ENCODE measurements around the gene PDE5A. TPM values are rescaled to one million over a fixed set of nuclear protein-coding genes. Genes with fewer than 3 reads are reported as not detected.
"Not testable (repeated sequence)": the region's sequence is repeated elsewhere in the genome, so short reads cannot be mapped to it uniquely, and the experiment has no call there.

PDE5A gene
- 10 to 100 TPM; 43.2 to 55.7 (median 47.4) TPM for polyA plus RNA-seq (ENCODE audit: insufficient read length in 4 of 4)

DNA sequence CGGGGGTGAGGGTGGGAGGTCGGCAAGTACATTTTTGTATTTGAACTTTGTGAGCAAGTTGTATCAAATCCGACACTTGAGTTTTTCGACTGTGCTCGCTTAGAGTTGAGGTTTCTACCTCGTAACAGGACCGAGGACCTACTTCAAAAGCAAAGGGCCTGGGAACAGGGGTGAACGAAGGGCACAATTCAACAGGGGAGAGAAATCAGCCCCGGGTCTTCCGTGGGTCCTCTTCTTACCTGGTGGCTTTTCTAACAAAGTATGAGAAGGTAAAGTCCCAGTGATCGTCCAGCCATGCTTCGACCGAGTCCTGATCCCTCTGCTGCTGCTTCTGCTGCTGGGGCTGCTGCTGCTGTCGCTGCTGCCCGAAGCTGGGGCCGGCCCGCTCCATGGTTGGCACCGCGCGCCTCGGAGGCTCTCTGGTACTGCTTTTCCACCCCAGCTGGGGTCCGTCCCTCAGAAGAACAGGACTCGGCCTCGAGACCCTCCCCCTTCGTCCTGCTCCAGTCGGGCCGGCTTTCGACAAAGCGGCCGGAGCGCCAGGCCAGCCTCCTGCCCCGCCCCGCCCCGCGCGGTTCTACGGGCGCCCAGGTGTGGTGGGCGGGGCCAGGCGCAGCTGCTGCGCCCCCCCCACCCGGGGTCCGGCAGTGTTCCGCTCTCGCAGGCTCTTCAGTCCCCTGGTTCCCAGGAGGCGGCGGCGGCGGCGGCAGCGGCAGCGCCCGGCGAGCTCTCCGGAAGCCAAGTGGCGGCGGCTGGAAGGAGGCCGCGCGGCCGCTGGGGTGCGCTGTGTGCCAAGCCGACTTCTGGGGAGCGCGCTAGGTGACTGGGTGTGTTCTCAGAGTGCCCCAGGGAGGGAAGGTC is at the start of gene PDE5A:
Gene PDE5A (minus strand): TSS at position 524 of the 861 bp plus-strand sequence. CDS start 133 bp downstream, at position 391.
- peak; percentile 64 to 80 (median 74) for DNase-seq (ENCODE audit: low read depth in 4 of 4, low spot score in 2 of 4)

DNA sequence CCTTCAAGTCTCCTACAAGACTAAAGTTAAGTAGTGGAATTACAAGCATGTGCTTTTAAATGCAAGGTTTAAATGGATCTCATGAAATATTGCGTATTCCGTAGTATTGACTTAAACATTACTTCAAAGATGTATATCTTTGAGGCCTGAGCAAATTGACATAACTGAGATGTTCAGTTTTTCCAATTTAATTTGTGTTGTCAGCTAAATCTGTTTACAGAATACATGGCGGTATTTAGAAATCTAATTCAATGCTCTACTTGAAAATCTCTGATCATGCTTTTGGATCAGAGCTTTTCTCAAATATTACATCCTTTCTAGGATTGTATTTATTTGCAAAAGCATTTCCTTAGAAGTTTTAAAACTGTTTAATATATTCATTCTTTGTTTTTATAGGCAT is 47.5 kb upstream of the PDE5A start:
- no peak for DNase-seq (ENCODE audit: low read depth in 4 of 4, low spot score in 2 of 4)

DNA sequence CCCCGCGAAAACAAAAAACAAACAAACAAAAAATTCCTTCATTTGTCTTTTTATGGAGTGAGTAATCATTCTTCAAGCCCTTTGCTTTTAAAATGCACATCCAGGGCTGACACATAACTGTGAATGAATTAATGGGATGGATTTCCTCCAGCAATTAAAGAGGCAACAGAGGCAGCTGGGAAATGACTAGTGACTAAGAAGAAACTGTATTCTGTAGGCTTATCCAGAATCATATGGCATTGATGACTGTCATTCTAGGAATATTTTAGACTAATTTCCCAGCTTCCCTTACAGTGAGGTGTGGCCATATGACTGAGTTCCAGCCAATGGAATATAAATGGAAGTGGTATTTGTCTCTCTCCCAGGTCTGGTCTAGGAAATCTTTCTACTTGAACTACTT is 46.8 kb upstream of the PDE5A start:
- no peak for DNase-seq (ENCODE audit: low read depth in 4 of 4, low spot score in 2 of 4)

DNA sequence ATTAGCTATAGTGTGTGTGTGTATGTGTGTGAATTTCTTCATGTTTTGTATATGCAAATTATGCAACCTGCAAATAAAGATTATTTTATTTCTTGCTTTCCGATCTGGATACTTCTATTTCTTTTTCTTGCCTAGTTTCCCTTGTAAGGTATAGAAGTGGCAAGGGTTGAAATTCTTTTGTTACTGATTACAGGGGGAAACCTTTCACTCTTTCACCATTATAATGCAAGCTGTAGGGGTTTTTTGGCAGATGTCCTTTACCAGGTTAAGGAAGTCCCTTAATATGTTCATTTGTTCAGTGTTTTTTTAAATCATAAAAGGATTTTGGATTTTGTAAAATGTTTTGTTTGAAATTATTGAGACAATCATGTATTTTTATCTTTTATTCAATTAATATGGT is 44.3 kb upstream of the PDE5A start:
- no peak for DNase-seq (ENCODE audit: low read depth in 4 of 4, low spot score in 2 of 4)

DNA sequence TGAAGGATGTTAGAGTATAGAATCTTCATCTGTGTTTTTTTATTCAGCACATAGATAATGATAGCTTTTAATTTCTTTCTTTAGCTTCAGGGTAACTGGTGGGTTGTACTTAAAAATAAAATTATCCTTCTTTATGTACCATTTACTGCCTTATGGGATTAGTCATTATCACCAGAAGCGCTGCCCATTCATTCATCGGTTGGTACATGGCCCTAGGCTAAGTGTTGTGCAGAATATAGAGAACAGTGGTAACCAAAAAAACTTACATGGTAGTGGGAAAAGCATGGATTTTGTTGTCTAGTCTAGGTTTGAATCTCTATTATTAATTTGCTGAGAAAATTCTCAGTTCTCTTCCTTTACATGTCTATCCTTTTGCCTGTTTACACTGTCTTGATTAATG is 43.5 kb upstream of the PDE5A start:
- no peak for DNase-seq (ENCODE audit: low read depth in 4 of 4, low spot score in 2 of 4)

DNA sequence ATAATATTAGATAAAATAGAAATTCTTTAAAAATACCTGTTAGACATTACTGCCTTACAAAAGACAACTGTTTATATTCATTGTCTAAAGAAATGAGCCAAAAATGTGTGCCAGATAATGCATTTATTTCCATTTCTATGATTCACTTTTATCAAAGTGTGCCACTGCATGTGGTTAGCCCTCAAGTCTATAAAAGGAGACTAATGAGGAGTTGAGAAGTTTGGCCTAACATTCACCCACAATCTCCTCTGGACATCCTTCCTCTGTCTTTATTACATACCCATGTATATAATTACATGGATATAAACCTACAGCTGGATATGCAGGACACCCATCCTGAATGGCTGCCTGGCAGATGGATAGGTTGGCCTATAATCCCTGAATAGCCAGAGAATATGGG is 42.6 kb upstream of the PDE5A start:
- DNase-seq (ENCODE audit: low read depth in 4 of 4, low spot score in 2 of 4): no peak

DNA sequence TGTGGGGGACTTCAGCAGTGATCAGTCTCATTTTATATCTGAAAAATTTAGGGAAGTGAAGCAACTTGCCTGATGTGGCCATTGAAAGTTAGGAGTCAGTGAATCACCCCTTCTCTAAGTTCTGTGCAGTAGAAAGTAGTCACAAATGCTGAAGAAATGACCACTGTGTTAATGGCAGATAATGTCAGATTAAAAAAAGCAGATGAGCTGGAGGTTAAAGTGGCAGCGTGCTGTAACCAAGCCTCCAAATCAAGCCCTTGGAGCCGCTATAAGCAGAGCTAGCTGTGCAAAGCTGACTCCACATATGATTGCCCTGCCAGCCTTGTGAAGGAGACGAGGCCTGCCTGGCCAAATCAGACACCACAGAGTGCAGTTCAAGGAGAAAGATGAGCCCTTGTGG is 39.2 kb upstream of the PDE5A start:
- DNase-seq (ENCODE audit: low read depth in 4 of 4, low spot score in 2 of 4): no peak

DNA sequence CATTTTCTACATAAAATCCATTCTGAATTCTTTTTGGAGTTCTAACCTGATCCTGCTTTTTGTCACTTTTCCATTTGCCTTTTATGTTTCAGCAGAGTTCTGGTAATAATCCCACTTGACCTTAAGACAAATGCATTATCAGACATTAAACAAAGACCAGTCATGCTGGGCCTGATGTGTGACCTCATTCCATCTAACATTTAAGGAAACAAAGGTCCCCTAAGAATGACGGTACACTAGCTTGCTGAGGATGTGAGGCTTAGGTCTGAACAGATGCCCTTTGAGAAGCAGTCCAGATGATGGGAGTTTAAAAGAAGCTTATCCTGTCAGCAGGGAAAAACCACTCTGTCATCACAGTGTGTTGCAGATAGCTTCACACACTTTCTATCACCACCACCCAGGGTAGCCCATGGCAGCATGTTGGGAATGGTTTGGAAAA is 38.1 kb upstream of the PDE5A start:
- no peak for DNase-seq (ENCODE audit: low read depth in 4 of 4, low spot score in 2 of 4)

DNA sequence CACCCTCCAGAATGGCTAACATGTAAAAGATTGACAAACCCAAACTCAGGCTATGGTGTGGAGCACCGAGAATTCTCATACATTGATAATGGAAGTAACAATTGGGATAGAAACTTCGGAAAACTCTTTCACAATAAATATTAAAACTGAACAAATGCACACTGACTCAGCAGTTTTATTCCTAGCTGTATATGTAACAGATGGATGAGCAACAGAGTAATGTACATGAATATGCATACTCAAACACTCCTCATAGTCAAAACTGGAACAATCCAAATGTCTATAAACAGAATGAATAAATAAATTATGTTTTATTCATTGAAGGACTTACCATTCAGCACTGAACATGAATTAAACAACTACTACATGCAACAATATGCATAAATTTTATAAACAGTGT is 37.1 kb upstream of the PDE5A start:
- DNase-seq (ENCODE audit: low read depth in 4 of 4, low spot score in 2 of 4): no peak

DNA sequence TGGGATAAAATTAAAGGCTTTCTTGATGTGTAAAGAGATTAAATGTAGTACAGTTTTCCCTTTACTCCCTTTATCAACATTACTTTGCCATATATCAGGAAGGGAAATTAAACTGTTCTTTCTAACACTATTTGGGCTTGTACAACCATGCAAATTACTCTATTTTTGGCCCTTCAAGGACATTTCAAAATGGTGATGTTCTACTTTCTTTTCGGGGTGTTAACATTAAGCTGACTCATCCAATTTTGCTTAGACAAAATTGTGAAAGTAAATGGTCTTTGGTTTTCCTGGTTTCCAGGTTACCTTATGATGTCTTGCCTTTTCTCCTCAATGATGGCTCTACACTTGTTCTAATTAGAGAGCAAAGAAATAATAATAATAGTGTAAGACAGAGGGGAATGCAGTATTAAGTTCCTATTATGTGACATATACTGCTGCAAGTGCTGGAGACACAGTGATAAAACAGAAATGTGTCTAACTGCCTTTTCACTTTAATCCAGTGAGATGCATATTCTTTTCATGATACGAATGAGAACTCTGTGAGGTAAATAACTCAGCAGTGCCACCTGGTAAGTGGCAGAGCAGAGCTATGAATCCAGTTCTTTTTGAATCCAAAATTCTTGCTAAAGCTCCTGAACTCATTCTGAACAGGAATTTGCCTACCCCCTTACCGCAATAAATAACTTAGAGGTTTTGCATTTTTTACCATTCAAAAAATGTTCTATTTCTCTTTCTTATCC is 35.7 kb upstream of the PDE5A start:
- DNase-seq (ENCODE audit: low read depth in 4 of 4, low spot score in 2 of 4): no peak

DNA sequence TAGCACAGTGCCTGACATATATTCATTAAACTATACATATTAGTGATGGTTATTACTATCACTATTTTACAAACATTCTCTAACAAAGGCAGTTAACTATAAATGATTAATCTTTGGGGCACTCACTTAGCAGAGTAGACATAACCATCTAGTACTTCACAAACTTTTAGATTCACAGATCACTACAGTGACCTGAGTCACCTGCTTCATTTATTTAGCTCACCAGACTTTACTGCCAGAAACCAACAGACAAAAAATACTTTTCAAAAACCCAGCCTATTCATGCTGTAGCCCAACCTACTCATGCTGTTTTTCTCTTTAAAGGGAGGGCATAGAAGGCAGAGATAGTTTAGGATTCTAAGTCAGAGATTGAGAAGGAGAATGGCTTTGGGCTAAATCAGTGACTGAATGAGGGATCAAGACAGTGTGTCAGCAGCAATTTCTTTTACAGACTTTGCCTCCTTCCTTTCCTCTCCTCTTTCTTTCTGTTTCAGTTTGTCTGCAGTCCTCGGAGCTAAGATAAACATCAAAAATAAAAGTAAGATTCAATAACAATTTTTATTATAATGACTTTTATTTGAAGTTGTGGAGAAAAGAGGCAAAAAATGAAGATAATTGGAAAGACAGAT is 34.7 kb upstream of the PDE5A start:
- no peak for DNase-seq (ENCODE audit: low read depth in 4 of 4, low spot score in 2 of 4)

DNA sequence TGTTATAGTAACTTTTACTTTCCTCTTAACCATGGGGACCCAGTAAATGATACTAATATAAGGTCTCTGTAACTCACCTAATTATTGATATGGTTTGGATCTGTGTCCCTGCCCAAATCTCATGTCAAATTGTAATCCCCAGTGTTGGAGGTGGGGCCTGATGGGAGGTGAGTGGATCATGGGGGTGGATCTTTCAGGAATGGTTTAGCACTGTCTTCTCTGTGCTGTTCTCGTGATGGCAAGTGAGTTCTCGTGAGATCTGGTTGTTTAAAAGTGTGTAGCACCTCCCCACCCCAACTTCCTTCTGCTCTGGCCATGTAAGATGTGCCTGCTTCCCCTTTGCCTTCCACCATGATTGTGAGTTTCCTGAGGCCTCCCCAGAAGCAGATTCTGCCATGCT is 34.0 kb upstream of the PDE5A start:
- not testable (repeated sequence) for DNase-seq (ENCODE audit: low read depth in 4 of 4, low spot score in 2 of 4)

DNA sequence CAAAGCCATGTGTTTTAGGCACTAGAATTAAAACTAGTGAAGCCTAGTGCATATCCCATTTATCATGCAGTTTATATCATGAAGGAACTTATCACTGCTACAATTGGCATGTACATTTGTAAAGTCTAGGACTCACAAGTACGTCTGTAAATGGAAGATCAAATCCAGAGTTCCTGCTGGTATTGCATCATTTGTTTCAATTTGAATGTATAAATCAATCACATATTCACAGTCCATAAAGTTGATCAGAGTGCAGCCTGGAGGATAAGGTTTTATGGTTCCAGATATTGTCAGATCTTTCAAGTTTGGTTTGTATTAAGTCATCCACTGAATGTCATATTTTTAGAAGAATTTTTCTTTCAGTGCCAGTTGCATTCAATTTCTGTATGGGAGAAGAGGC is 32.6 kb upstream of the PDE5A start:
- DNase-seq (ENCODE audit: low read depth in 4 of 4, low spot score in 2 of 4): no peak

DNA sequence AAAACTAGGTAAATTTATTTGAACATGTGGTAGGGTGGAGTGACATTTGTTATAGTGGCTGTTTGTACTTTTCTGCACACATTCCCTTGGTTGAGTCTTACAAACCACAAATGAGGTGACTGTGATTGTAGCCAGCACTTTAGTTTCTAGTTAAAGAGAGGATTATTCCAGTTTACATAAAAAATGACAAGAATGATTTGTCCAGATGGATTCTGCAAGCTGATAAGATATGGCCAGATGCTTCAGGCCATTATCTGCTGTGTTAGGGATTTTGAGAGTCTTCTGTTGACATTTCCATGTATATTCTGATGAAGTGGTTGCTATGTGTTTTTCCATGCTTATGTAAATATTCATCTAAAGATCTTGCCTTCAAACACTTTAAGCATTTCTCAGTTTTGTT is 31.0 kb upstream of the PDE5A start:
- DNase-seq (ENCODE audit: low read depth in 4 of 4, low spot score in 2 of 4): no peak

DNA sequence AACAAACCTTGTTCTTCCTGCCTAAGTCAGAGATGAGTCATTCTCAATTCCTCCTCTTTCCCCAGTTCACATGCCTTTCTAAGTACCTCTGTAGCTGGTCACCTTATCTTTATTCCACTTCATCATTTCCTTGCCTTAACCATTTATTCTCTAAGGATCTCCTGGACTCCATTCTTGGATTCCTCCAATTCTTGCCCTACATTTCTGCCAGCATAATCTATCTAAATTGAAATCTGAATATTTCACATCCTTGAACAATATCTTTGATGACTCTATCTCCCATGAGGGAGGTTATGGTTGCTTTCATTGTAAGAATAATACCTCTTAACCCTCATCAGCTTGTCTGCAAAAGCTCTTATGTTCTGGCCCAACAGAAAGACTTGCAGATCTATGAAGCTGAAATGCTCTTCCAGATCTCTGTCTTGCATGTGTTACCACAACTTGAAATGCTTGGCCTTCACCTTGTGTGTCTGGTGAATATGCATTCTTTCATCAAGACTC is 28.6 kb upstream of the PDE5A start:
- DNase-seq (ENCODE audit: low read depth in 4 of 4, low spot score in 2 of 4): no peak

DNA sequence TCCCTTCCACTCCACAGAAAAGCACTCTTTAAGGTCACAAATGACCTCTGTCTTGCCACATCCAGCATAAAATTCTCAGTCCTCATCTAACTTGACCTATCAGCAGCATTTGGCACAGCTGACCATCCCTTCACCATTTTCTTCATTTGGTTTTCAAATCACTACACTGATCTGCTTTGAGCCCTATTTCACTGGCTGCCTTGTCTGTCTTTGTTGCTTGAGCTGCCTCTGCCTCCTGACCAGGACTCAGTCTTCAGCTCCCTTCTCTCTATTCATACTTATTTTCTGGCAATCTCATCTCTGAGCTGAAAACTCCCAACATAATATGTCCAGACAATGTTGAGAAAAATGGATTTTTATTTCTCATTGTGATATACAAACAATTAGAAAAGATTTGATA is 27.7 kb upstream of the PDE5A start:
- no peak for DNase-seq (ENCODE audit: low read depth in 4 of 4, low spot score in 2 of 4)

DNA sequence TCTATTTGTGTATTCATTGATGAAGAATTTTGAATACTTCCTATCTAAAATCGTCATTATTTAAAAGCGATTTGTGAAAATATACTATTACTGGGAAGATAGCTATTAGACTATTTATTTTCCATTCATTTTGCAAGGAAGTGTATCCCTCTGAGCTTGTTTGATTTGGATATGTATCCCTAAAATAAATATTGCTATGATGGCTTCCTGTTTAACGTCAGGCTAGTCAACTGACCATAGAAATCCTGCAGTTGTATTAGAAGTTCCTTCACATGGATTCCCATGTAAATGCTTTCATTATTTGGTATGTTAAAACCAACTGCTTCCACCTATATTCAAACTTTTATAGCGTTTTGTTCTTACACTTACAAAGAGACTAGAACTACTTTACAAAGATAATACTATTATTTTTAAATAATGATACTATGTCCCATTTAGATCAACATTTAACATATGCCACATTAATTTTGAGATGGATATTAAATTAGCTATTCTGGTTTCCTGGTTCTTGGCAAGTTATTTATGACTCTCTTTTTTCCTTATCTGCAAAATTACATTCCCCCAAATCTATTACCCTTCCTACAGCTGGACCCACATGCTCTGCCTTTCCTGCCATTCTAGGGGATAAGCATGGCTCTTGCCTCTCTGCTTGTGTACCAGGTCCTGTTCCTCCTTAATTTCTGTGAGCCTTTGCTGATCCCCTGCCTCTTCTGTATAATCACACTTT is 26.7 kb upstream of the PDE5A start:
- no peak for DNase-seq (ENCODE audit: low read depth in 4 of 4, low spot score in 2 of 4)

DNA sequence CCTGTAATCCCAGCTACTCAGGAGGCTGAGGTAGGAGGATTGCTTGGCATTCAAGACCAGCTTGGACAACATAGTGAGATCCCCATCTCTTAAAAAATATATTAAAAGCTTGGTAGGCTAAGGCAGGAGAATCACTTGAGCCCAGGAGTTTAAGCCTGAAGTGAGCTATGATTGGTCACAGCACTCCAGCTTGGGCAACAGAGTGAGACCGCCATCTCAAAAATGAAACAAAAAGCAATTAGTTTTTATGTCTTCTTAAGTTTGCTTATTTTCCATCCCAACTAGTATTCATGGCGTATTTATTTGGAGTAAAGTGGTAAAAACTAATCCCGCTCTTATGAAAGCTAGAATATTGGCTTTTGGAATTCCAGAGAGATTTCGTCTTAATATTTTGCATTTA is 25.4 kb upstream of the PDE5A start:
- DNase-seq (ENCODE audit: low read depth in 4 of 4, low spot score in 2 of 4): no peak

DNA sequence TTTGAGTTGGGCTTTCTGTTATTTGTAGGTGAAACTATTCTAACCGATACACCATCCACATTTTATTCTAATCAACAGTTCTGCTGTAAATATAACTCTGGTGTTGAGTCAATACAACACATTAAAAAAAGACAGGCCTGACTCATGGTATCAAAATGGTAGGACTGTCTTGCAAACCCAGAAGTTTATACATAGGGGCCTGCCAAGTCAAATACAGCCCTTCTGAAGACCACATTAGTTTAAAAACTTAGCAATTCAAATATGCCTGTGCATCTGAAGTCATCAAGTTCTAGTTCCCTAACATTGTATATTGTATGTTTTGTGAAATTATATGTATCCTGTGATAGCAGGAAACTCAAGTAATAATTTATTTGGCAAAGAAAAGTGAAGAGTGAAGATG is 24.4 kb upstream of the PDE5A start:
- DNase-seq (ENCODE audit: low read depth in 4 of 4, low spot score in 2 of 4): no peak

DNA sequence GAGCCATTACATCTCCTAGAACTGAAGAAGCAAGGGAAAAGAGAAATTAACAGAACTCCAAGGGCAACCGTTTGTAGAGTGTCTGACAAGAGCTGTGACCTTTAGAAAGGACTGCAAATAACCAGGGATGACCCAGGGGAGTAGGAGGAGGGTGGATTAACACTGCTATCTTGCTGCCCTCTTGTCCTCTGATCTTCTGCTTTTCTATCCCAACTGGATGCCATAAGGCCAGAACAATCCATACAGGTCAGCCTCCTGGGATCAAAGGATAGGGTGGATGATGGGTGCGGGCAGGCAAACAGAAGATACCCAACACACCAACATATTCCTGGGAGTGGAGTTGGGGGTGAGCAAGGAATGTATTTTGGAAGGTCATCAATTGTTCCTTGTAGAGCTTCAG is 19.8 kb upstream of the PDE5A start:
- no peak for DNase-seq (ENCODE audit: low read depth in 4 of 4, low spot score in 2 of 4)

DNA sequence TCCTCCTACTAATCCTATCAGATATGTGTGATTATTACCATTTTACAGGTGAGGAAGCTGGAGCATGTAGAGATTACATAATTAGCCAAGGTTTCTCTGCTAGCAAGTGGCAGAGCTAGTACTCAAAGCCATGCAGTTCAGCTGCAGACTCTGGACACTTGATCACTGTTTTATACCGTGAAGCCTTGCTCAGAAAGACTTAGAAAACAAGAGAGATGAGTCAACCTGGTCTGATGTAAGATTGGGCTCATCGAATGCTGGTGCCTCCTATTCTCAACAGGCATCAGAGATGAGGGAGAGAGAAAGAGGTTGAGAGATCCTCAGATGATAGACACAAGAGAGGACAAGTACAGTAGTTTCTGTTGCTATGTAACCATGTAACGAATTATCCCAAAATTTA is 19.0 kb upstream of the PDE5A start:
- no peak for DNase-seq (ENCODE audit: low read depth in 4 of 4, low spot score in 2 of 4)
